Activated T-helper 9 cell treated with anti-CD3 and anti-CD28 coated beads, Interleukin-2, amount 50 U/mL, for 16 hours (primary cell): ENCODE results near the gene SIAE.

ENCODE experiments used
- DNase-seq: peaks from one replicate; pipeline ENCODE4 v3.0.0-alpha.2; 2020; ENCODE audit warnings: low read depth

The SIAE gene

GRCh38 chr11:124673333-124674167, at the start of gene SIAE, which contains the start of gene SPA17:
SIAE (minus strand) TSS chr11:124673739; CDS start chr11:124673708, 31 bp downstream.
SPA17 (plus strand) TSS chr11:124673904; CDS start chr11:124675265, 1,361 bp downstream.
- DNase-seq = peak; percentile 78

- DNase-seq = no peak
Observed at GRCh38 chr11:124722176-124722575, 48.6 kb upstream of the SIAE start.

GRCh38 chr11:124719534-124719933, 46.0 kb upstream of the SIAE start:
- DNase-seq = no peak

GRCh38 chr11:124718801-124719200, 45.3 kb upstream of the SIAE start:
- DNase-seq = no peak

- DNase-seq = no peak
Observed at GRCh38 chr11:124717786-124718651, 44.5 kb upstream of the SIAE start.

- DNase-seq = no peak
Observed at GRCh38 chr11:124717421-124717785, 43.9 kb upstream of the SIAE start.

GRCh38 chr11:124716591-124716990, 43.1 kb upstream of the SIAE start:
- DNase-seq = no peak

- DNase-seq = no peak
Observed at GRCh38 chr11:124712392-124712791, 38.9 kb upstream of the SIAE start.

- DNase-seq = no peak
Observed at GRCh38 chr11:124707829-124708228, 34.3 kb upstream of the SIAE start.

GRCh38 chr11:124700028-124700427, 26.5 kb upstream of the SIAE start:
- no peak for DNase-seq

- no peak for DNase-seq
Observed at GRCh38 chr11:124699547-124699946, 26.0 kb upstream of the SIAE start.

- no peak for DNase-seq
Observed at GRCh38 chr11:124693142-124693541, 19.6 kb upstream of the SIAE start.

GRCh38 chr11:124682443-124682842, 8.9 kb upstream of the SIAE start:
- DNase-seq = no peak

GRCh38 chr11:124681421-124681820, 7.9 kb upstream of the SIAE start:
- DNase-seq = no peak

GRCh38 chr11:124678416-124678815, 4.9 kb upstream of the SIAE start:
- no peak for DNase-seq

GRCh38 chr11:124676386-124676785, 2.8 kb upstream of the SIAE start:
- DNase-seq = no peak

- no peak for DNase-seq
Observed at GRCh38 chr11:124674571-124674970, 1.0 kb upstream of the SIAE start.

- no peak for DNase-seq
Observed at GRCh38 chr11:124674168-124674517, 604 bp upstream of the SIAE start.

GRCh38 chr11:124672536-124673215, 863 bp downstream of the SIAE start:
- no peak for DNase-seq

- DNase-seq = no peak
Observed at GRCh38 chr11:124670732-124671131, 2.8 kb downstream of the SIAE start.

GRCh38 chr11:124669193-124669592, 4.3 kb downstream of the SIAE start:
- no peak for DNase-seq

GRCh38 chr11:124667601-124668000, 5.9 kb downstream of the SIAE start:
- no peak for DNase-seq

- DNase-seq = no peak
Observed at GRCh38 chr11:124663861-124664260, 9.7 kb downstream of the SIAE start.
